ENCODE measurements around the gene EHD4.

Gene EHD4

GRCh38 chr15:41891226-41891625, 81.1 kb downstream of the EHD4 start:
- no peaks in the 10 kb centered on the region for H3K4me1 ChIP-seq (ENCODE audit: control insufficient read depth in 1 of 2, insufficient read depth in 1 of 2, low read depth in 1 of 2, low read length in 1 of 2)
- H3K9me3 ChIP-seq, result no peaks in the 10 kb centered on the region
- no peak for TF ChIP-seq CTCF (IDR thresholded peaks at IDR 0.05)
- H3K36me3 ChIP-seq, result no peaks in the 10 kb centered on the region
- peaks cover 17% of the 10 kb centered on the region for H3K27me3 ChIP-seq
- H3K4me3 ChIP-seq (ENCODE audit: low read depth in 1 of 2, low read length in 1 of 2), result no peak overlapping the region
- H3K27ac ChIP-seq, result no peak overlapping the region

- no peaks in the 10 kb centered on the region for H3K4me1 ChIP-seq (ENCODE audit: control insufficient read depth in 1 of 2, insufficient read depth in 1 of 2, low read depth in 1 of 2, low read length in 1 of 2)
These were observed 82.2 kb downstream of the EHD4 start for GRCh38 chr15:41890050-41890690.

GRCh38 chr15:41888662-41889253, 83.6 kb downstream of the EHD4 start:
- no peaks in the 10 kb centered on the region for H3K9me3 ChIP-seq
- H3K27ac ChIP-seq, result no peak overlapping the region
- H3K4me1 ChIP-seq (ENCODE audit: control insufficient read depth in 1 of 2, insufficient read depth in 1 of 2, low read depth in 1 of 2, low read length in 1 of 2), result no peaks in the 10 kb centered on the region
- H3K36me3 ChIP-seq, result no peaks in the 10 kb centered on the region
- no peaks in the 10 kb centered on the region for H3K27me3 ChIP-seq
- no peak for TF ChIP-seq CTCF (IDR thresholded peaks at IDR 0.05)
- H3K4me3 ChIP-seq (ENCODE audit: low read depth in 1 of 2, low read length in 1 of 2), result no peak overlapping the region

More at GRCh38 chr15:41890050-41890690, 82.2 kb downstream of the EHD4 start:
- Histone ChIP-seq H3K27me3 (peaks cover 13% of the 10 kb centered on the region), H3K36me3 (no peaks in the 10 kb centered on the region), H3K9me3 (no peaks in the 10 kb centered on the region), H3K4me3 (ENCODE audit: low read depth in 1 of 2, low read length in 1 of 2) (no peak overlapping the region), H3K27ac (no peak overlapping the region)
- TF ChIP-seq CTCF (IDR thresholded peaks at IDR 0.05), result no peak

GRCh38 chr15:41887893-41888292, 84.5 kb downstream of the EHD4 start:
- Histone ChIP-seq H3K36me3 (no peaks in the 10 kb centered on the region), H3K27me3 (peaks cover 7% of the 10 kb centered on the region), H3K4me1 (ENCODE audit: control insufficient read depth in 1 of 2, insufficient read depth in 1 of 2, low read depth in 1 of 2, low read length in 1 of 2) (no peaks in the 10 kb centered on the region), H3K4me3 (ENCODE audit: low read depth in 1 of 2, low read length in 1 of 2) (no peak overlapping the region), H3K27ac (no peak overlapping the region), H3K9me3 (no peaks in the 10 kb centered on the region)
- no peak for TF ChIP-seq CTCF (IDR thresholded peaks at IDR 0.05)

- no peak overlapping the region for H3K27ac ChIP-seq
- no peak for TF ChIP-seq CTCF (IDR thresholded peaks at IDR 0.05)
- peaks cover 0 to 2% of the 10 kb centered on the region in 2 experiments for H3K4me1 ChIP-seq (ENCODE audit: control insufficient read depth in 1 of 2, insufficient read depth in 1 of 2, low read depth in 1 of 2, low read length in 1 of 2)
- no peak overlapping the region for H3K4me3 ChIP-seq (ENCODE audit: low read depth in 1 of 2, low read length in 1 of 2)
- H3K27me3 ChIP-seq, result peaks cover 14% of the 10 kb centered on the region
- H3K9me3 ChIP-seq, result no peaks in the 10 kb centered on the region
- H3K36me3 ChIP-seq, result no peaks in the 10 kb centered on the region
These were observed 85.2 kb downstream of the EHD4 start for GRCh38 chr15:41887161-41887560.

All from neutrophil (primary cell).